Stimulated activated CD4-positive, alpha-beta T cell treated with anti-CD3 and anti-CD28 coated beads, TNF-alpha, amount 100 ng/mL, for 4 hours (primary cell): Measurements from ENCODE around the gene ZNF786.
"Not testable (repeated sequence)": the region's sequence is repeated elsewhere in the genome, so short reads cannot be mapped to it uniquely, and the experiment has no call there.

ENCODE experiments used
- DNase-seq, 3 experiments: peaks; one replicate each; pipeline ENCODE4 v3.0.0-alpha.2; 2020; ENCODE audit warnings: low read depth in 3 of 3

The ZNF786 gene, protein sequence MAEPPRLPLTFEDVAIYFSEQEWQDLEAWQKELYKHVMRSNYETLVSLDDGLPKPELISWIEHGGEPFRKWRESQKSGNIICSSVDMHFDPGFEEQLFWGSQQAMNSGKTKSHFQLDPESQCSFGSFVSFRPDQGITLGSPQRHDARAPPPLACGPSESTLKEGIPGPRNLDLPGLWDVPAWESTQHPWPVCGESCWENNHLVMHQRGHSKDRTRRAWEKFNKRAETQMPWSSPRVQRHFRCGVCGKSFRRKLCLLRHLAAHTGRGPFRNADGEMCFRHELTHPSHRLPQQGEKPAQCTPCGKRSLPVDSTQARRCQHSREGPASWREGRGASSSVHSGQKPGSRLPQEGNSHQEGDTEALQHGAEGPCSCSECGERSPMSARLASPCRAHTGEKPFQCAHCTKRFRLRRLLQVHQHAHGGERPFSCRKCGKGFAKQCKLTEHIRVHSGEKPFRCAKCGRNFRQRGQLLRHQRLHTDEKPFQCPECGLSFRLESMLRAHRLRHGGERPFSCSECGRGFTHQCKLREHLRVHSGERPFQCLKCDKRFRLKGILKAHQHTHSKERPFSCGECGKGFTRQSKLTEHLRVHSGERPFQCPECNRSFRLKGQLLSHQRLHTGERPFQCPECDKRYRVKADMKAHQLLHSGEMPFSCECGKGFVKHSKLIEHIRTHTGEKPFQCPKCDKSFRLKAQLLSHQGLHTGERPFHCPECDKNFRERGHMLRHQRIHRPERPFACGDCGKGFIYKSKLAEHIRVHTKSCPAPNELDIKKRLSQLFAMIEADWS

DNA sequence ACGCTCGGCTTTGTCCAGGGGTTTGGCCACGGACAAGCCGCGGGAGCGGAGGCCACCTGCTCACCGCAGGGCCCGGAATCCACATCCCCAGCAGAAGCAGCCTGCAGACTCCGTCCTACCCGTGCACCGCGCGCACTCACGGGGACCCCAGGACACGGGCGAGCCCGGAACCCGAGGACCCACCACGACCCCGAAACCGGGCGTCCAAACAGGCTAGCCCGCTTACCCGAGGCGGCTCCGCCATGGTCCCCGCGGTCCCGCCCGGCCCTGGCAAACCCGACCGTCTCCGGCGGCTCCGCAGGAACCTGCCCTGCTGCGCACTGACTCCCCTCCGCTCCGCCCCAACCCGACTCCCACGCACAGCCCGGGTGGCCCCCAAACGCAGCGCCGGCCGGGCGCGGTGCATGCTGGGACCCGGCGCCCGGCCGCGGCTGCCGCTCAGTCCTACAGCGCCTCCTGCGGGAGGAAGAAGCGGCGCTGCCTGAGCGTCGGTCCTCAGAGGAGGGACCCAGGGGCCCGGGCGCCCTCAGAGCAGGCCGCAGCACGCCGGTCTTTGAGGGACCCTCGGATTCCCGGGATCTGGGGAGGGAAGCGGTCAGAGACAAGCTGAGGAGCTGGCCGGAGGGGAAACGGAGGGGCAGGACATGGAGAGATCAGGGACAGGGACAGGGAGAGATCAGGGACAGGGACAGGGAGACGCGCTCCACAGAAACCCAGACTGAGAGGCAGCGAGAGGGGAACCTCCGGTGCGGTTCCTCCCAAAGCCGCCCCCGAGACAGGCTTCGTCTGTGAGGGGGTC lies at the start of gene ZNF786:
Gene ZNF786 (minus strand): TSS at position 322 of the 799 bp plus-strand sequence. CDS start 78 bp downstream, at position 244.
- peak; percentile 90 to 94 (median 93) for DNase-seq

DNA sequence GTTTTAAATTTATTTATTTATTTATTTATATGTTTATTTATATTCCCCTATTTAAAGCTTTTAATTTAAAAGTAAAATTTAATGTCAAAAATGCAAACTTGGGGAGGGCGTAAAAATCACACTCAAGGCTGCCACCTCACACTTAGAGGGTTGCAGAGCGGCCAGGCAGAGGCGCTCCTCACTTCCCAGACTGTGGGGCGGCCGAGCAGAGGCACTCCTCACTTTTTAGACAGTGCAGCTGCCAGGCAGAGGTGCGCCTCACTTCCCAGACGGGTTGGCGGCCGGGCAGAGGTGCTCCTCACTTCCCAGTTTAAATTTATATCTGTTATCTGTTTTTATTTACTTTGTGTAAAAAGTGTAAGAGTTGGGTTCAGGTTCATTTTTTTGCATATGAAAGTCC lies 45.6 kb upstream of the ZNF786 start:
- DNase-seq = no peak

DNA sequence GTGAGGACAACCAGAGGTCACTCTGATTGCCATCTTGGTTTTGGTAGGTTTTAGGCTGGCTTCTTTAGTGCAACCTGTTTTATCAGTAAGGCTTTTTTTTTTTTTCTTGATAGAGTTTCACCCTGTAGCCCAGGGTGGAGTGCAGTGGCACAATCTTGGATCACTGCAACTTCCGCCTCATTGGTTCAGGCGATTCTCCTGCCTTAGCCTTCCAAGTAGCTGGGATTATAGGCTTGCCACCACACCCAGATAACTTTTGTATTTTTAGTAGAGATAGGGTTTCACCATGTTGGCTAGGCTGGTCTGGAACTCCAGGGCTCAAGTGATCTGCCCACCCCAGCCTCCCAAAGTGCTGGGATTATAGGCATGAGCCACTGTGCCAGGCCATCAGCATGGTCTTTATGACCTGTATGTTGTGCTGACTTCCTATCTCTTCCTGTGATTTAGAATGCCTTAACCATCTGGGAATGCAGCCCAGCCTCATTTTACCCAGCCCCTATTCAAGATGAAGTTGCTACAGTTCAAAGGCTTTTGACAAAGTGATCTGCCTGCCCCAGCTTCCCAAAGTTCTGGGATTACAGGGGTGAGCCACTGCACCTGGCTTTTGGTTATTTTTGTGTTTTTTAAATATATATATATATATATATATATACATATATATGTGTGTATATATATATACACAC lies 42.7 kb upstream of the ZNF786 start:
- no peak for DNase-seq

DNA sequence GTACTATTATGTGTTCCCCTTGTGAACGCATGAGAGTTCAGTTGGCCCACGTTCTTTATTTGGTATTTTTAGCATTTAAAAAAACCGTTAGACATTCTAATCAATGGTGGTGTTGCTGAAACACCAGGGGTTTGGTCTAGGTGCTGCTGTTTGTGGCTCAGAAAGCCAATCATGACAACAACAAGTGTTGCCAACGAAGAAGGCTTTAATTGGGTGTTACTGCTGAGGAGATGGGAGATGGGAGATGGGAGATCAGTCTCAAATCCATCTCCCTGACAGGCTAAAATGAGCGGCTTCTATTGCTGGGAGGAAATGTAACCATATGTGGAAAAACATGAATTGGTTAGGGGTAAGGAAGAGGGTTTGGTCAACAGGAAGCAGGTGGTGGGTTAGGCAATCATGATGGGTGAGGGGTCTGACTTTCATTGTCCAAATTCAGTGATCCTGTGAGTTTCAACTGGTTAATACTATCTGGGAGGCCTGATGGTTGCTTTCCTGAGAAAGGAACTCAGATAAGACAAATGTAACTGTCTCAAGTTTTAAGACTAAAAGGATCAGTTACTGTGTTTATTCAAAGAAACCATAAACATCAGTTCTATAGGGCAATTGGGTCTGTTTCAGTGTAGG lies 40.2 kb upstream of the ZNF786 start:
- no peak for DNase-seq

DNA sequence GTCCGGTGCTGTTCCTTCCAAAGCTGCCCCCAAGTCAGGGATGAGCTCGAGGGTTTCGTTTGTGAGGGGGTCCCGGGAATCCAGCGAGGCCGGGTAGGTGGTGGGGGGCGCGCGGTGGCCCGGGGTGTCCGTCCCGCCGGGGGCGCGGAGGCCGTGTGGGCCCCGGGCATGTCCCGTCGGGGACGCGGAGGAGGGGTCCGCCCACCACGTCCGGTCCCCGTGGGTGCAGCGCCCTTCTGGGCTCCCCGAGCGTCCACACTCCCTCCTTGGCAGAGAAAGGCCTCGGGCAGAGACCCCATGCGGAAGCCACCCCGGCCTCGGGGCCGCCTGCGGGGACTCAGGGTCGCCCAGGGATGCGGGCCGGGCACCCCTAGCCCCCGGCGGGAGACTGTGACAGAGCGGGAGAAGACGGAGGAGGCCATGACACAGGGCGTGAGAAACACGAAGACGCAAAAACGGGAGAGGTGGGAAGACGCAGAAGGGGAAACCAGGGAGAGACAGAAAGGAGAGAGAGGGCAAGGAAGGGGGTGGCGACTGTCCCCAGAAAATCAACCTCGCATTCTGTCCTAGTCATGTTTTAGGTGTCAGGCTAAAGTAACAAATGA lies 36.2 kb upstream of the ZNF786 start:
- DNase-seq = peak; percentile 51 to 63 (median 59)

DNA sequence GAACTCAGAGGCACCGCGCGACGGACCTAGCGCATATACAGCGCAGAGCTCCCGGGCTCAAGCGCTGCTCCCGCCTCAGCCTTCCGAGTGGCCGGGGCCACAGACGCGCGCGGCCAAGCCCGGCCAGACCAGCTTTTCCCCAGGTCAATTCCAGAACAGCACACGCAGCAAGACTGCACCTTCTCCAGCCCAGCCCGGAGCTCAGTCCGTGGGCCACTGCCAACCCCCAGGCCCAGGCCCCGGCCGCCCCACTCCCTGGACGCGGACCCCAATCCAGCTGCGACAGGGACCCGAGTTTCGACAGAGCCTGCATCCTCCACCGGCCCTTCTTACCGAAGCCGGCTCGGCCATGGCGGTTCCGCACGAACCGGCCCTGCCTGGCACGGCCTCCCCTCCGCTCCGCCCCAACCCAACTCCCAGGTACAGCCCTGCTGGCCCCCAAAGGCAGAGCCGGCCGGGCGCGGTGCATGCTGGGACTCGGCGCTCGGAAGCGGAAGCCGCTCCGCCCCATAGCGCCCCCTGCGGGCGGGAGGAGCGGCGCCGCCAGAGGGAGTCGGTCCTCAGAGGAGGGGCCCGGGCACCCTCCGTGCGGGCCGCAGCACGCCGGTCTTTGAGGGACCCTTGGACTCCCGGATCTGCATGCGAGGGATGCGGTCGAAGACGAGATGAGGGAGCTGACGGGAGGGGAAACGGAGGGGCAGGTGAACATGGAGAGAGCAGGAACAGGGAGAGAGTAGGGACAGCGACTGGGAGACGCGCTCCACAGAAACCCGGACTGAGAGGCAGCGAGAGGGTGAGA lies 35.5 kb upstream of the ZNF786 start, which contains the start of gene ZNF425:
Gene ZNF425 (minus strand): TSS at position 462 of the 799 bp plus-strand sequence. CDS start 111 bp downstream, at position 351.
- peak; percentile 89 to 95 (median 90) for DNase-seq

DNA sequence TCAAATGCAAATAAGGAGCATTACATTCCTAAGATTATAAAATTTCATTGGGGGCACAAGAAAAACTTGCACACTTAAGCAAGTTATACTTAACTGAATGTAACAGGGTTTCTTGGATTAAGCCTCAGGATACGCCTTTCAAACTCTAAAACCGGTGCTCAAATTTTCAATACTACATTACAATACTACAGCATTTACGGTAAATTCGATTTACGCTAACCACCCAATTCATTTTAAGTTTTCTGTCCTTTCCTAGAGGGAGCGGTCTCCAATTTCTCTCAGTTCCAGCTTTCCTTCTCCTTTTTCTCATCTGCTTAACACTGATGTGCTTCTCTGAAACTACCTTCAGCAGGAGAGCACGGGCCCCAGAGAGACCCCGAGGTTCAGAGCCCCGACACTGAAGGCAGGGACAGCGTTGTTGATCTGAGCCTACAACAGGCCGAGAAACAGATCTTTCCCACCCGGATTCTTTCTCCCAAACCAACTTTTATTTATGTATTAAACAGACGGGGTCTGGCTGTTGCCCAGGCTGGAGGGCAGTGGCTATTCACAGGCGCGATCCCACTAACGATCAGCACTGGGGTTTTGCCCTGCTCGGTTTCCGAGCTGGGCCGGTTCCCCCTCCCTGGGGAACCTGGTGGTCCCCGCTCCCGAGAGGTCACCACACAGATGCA lies 34.8 kb upstream of the ZNF786 start:
- no peak for DNase-seq

DNA sequence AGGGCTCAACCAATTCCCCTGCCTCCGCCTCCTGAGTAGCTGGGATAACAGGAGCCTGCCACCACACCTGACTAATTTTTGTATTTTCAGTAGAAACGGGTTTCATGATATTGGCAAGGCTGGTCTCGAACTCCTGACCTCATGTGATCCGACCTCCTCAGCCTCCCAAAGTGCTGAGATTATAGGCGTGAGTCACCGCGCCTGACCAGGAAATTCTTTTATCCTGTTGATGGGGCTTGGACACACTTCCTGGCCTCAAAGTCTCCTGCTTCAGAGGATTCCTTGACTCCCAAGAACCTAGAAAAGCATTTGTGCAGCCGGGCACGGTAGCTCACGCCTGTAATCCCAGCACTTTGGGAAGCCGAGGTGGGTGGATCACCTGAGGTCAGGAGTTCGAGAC lies 19.5 kb upstream of the ZNF786 start:
- DNase-seq = no peak

DNA sequence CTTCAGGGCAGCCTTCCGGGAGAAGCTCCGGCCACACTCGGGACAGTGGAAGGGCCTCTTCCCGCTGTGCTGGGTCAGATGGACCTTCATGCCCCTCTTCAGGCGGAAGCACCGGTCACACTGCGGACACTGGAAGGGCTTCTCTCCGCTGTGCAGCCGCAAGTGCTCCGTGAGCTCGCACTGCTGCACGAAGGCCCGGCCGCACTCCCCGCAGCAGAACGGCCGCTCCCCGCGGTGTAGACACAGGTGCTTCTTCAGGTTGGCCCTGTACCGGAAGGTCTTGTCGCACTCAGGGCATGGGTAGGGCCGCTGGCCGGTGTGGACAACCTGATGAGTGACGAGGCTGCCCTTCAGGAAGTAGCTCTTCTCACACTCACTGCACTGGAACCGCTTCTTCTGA lies 14.2 kb upstream of the ZNF786 start:
- DNase-seq = no peak

DNA sequence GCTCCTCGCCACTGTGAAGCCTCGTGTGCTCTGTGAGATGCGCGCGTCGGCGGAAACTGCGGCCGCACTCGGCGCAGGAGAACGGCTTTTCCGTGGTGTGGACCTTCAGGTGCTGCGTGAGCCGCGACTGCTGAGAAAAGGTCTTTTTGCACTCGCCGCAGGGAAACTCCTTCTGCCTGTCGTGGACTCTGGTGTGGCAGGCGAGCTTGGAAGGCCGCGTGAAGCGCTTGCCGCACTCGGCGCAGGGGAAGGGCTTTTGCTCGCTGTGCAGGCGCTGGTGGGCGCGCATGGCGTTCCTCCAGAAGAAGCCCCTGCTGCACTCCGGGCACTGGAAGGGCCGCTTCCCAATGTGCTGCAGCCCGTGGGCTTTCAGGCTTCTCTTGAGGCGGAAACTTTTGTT lies 13.7 kb upstream of the ZNF786 start:
- DNase-seq = no peak

DNA sequence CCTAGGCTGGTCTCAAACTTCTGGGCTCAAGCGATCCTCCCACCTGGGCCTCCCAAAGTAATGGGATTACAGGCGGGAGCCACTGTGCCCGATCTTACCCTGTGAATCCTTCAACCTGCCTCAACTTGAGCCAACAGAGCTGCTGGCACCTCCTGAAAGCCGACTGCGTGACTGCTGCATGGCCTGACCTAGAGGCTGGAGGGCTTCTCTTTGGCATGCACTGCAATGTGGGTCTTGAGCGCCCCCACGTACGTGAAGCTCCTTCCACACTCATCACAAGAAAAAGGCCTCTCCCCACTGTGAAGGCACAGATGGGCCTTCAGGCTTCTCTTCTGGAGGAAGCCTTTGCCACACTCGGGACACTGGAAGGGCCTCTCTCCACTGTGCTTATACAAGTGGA lies 12.9 kb upstream of the ZNF786 start:
- no peak for DNase-seq

DNA sequence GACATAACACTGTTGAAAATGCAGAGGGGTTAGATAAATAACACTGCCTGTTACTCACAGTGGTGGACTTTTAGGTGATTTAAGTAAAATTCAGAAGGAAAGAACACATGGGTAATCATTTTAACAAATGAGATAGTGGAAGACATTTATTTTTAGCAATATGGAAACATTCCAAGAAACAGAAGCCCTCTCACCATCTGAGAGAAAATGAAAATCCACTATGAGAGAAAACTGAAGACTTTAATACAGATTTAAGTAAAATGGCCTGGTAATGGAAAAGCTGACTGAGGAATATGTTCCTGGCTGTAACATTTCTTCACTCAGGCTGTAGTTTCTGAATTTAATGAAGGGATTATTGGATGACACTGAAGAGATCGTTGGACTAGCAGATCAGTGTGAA lies 12.1 kb upstream of the ZNF786 start:
- no peak for DNase-seq

DNA sequence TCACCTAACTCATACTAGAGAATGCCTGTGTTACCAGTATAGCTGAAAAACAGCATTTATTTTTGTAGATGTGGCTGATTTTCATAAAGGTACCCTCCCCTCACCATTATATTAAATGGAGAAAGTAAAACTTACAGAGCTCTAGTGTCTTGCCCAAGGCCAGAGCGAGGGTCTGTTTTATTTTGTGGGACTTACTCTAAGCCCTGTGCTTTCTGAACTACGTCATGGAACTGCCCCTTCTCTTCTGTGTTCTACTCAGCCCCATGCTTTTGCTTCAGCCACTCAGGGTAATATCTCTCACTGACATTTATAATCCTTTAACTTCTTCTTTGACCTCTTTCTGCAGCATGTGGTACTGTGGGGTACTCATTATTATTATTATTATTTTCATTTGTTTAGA lies 10.3 kb upstream of the ZNF786 start:
- DNase-seq = no peak

DNA sequence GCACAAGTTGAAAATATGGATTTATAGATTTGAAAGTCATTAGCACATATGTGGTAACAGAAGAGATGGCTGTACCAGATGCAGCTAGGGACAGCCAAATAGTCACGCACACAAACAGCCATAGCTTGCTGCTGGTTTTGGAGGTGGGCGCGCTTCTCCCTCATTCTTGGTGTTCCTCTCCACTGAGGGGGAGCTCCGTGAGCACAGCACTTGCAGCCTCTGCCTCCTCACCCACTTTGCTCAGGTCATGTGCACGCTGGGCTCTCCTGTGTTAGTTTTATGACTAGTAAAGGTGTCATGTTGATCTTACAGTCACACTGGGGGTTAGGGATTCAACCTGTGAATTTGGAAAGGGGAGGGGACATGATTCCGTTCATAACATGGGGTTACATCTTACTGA lies 8.5 kb upstream of the ZNF786 start:
- DNase-seq = no peak

DNA sequence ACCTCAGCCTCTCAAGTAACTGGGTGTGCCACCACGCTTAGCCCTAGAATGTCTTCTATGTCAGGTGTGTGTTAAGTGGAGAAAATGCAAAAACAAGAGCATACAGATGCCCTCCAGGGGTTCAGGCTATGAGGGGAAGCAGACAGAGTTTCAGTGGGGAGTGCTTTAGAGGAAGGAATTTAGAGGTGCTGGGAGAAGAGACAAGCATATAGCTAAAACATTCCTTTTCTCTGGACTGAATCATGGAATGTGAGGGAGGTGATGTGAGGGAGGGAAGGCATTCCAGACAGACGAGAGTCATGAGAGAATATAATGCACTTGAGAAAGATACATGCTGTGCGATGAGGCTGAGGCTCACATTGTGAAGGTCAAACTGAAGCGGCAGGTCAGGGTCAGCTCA lies 6.6 kb upstream of the ZNF786 start:
- no peak for DNase-seq

DNA sequence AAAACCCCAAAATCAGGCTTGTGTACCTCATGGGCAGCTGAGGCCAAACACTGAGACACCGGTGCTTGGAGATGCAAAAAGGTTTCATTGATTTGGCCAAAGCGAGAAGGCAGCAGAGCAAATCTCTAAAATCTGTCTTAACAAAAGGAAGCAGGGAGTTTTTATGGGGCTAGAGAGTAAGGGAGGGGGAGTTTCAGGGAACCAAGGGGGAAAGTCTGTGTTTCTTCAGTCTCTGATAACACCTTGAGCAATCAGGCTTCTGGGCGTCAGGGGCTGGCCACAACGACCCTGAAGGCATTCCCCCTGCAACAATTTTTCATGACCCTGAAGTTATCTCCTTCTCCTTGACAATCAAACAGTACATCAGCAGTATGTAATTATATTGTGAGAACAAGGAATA lies 2.7 kb upstream of the ZNF786 start:
- DNase-seq = no peak

DNA sequence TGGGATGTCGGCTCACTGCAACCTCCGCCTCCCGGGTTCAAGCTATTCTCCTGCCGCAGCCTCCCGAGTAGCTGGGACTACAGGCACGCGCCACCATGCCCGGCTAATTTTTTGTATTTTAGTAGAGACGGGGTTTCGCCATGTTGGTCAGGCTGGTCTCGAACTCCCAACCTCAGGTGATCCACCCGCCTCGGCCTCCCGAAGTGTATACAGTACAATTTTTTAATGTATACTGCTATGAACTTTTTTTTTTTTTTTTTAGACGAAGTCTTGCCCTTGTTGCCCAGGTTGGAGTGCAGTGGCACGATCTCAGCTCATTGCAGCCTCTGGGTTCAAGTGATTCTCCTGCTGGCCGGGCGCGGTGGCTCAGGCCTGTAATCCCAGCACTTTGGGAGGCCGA lies 1.7 kb upstream of the ZNF786 start:
- not testable (repeated sequence) for DNase-seq

DNA sequence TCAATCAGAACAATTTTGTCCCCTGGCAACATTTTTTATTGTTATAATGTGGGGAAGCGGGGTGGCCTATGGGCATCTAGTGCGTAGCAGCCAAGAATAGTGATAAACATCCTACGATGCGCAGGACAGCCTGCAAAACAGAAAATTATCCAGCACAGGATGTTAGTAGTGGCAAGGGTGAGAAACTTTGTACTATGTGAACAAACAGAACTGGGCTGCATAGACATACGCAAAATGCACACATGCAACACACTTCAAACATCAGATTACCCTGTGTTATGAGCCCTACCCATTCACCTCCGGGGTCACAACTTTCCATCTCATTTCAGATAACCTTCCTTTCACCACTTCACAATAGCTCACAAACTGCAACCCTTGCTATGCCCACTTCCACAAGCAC lies 3.1 kb downstream of the ZNF786 start:
- no peak for DNase-seq

DNA sequence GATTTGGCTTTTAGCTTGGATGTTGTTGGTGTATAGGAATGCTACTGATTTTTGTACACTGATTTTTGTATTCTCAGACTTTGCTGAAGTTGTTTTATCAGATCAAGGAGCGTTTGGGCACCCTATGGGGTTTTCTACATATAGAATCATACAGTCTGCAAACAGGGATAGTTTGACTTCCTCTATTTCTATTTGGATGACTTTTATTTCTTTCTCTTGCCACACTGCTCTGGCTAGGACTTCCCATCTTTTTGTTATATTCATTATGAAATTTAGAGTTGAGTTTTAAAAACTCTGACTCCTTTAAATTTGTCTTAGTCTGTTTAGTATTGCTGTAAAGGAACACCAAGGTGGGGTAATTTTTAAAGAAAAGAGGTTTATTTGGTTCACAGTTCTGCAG lies 4.7 kb downstream of the ZNF786 start:
- DNase-seq = no peak
